OCI-M2 (cell line): ENCODE results near the gene VCY1B.
"Not testable (repeated sequence)": the region's sequence is repeated elsewhere in the genome, so short reads cannot be mapped to it uniquely, and the experiment has no call there.

ENCODE experiments used
- DNase-seq: peaks from one replicate; lab custom pipeline; 2025; ENCODE audit not compliant: unreplicated experiment; lab: John Stamatoyannopoulos, UW

The VCY1B gene

GRCh38 chrY:14055927-14056326 is at the start of gene VCY1B:
TSS of gene VCY1B (plus strand) at chrY:14056227. CDS start at chrY:14056290, 63 bp downstream.
- DNase-seq = not testable (repeated sequence)

DNA sequence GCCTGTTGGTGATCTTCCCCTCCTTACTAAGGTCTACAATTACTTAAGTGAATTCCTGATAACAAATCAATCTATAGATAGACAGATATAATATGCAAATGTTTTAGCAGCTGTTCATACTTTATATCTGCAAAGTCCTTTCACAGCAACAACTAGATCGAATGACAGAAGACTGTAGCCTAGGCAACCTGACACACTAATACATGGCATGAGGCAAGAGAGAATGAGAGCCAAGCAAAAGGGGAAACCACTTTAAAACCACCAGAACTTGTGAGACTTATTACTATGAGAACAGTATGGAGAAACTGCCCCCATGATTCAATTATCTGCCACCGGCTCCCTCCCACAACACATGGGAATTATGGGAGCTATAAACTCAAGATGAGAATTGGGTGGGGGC is 44.1 kb upstream of the VCY1B start:
- not testable (repeated sequence) for DNase-seq

- DNase-seq = not testable (repeated sequence)
Measured at GRCh38 chrY:14030395-14030794, 25.6 kb upstream of the VCY1B start.

GRCh38 chrY:14085877-14086276 is 29.9 kb downstream of the VCY1B start:
- no peak for DNase-seq
